ENCODE measurements around the gene CITED4. TPM values are rescaled to one million over a fixed set of nuclear protein-coding genes. Genes with fewer than 3 reads are reported as not detected.

CITED4 gene
- total and polyA plus RNA-seq, 10 of the 15 experiments (the other 5 are each of a cell fraction or from before 2014, with no cell fraction given) = 0.13 to 0.64 (median 0.26) TPM; not detected in 6

DNA sequence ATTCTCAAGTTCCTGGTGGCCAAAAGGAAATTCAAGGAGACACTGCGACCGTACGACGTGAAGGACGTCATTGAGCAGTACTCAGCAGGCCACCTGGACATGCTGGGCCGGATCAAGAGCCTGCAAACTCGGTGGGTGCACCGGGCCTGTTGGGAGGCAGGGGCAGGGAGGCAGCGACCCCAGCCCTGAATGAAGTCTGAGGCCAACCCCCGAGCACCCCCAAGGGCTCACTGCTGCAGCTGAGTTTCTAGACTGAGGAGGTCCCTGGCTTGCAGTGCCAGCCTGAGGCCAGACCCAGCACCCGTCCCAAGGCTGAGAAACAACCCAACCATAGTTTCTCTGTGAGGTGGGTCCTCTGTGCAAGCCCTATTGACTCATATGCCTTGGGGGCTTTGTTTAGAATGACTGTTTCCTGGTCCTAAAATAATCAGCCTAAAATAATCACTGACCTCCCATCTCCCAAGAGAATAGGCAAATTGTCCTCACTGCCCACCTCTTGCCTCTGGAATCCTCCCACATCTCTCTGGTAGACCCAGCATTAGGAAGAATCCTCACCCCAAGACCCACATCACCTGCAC lies 27.1 kb downstream of the CITED4 start (continued):
- TF ChIP-seq, protein P1, sequence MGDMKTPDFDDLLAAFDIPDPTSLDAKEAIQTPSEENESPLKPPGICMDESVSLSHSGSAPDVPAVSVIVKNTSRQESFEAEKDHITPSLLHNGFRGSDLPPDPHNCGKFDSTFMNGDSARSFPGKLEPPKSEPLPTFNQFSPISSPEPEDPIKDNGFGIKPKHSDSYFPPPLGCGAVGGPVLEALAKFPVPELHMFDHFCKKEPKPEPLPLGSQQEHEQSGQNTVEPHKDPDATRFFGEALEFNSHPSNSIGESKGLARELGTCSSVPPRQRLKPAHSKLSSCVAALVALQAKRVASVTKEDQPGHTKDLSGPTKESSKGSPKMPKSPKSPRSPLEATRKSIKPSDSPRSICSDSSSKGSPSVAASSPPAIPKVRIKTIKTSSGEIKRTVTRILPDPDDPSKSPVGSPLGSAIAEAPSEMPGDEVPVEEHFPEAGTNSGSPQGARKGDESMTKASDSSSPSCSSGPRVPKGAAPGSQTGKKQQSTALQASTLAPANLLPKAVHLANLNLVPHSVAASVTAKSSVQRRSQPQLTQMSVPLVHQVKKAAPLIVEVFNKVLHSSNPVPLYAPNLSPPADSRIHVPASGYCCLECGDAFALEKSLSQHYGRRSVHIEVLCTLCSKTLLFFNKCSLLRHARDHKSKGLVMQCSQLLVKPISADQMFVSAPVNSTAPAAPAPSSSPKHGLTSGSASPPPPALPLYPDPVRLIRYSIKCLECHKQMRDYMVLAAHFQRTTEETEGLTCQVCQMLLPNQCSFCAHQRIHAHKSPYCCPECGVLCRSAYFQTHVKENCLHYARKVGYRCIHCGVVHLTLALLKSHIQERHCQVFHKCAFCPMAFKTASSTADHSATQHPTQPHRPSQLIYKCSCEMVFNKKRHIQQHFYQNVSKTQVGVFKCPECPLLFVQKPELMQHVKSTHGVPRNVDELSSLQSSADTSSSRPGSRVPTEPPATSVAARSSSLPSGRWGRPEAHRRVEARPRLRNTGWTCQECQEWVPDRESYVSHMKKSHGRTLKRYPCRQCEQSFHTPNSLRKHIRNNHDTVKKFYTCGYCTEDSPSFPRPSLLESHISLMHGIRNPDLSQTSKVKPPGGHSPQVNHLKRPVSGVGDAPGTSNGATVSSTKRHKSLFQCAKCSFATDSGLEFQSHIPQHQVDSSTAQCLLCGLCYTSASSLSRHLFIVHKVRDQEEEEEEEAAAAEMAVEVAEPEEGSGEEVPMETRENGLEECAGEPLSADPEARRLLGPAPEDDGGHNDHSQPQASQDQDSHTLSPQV (IDR thresholded peaks at IDR 0.05) = no peak
- no peak for TF ChIP-seq SMAD1 (IDR thresholded peaks at IDR 0.05; ENCODE audit: low read depth, partially characterized antibody)
- TF ChIP-seq, protein P2, sequence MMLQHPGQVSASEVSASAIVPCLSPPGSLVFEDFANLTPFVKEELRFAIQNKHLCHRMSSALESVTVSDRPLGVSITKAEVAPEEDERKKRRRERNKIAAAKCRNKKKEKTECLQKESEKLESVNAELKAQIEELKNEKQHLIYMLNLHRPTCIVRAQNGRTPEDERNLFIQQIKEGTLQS (IDR thresholded peaks at IDR 0.05; ENCODE audit: borderline replicate concordance, extremely low read depth, low read depth, low read length) = no peak
- no peak for TF ChIP-seq SRF (IDR thresholded peaks at IDR 0.05; ENCODE audit: low read depth in 2 of 2, low read length in 2 of 2)
- no peak for TF ChIP-seq NR2C1 (IDR thresholded peaks at IDR 0.05)
- TF ChIP-seq, protein P3, sequence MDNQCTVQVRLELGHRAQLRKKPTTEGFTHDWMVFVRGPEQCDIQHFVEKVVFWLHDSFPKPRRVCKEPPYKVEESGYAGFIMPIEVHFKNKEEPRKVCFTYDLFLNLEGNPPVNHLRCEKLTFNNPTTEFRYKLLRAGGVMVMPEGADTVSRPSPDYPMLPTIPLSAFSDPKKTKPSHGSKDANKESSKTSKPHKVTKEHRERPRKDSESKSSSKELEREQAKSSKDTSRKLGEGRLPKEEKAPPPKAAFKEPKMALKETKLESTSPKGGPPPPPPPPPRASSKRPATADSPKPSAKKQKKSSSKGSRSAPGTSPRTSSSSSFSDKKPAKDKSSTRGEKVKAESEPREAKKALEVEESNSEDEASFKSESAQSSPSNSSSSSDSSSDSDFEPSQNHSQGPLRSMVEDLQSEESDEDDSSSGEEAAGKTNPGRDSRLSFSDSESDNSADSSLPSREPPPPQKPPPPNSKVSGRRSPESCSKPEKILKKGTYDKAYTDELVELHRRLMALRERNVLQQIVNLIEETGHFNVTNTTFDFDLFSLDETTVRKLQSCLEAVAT (IDR thresholded peaks at IDR 0.05) = no peak
- TF ChIP-seq SPI1 (IDR thresholded peaks at IDR 0.05; ENCODE audit: borderline replicate concordance, insufficient read depth, low read depth, low read length) = no peak
- TF ChIP-seq HCFC1 (IDR thresholded peaks at IDR 0.05; ENCODE audit: low read length) = no peak
- TF ChIP-seq, protein P4, sequence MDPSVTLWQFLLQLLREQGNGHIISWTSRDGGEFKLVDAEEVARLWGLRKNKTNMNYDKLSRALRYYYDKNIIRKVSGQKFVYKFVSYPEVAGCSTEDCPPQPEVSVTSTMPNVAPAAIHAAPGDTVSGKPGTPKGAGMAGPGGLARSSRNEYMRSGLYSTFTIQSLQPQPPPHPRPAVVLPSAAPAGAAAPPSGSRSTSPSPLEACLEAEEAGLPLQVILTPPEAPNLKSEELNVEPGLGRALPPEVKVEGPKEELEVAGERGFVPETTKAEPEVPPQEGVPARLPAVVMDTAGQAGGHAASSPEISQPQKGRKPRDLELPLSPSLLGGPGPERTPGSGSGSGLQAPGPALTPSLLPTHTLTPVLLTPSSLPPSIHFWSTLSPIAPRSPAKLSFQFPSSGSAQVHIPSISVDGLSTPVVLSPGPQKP (IDR thresholded peaks at IDR 0.05; ENCODE audit: low read depth, low read length) = no peak
- no peak for TF ChIP-seq NFXL1 (IDR thresholded peaks at IDR 0.05; ENCODE audit: borderline replicate concordance)
- TF ChIP-seq CBFB (IDR thresholded peaks at IDR 0.05; ENCODE audit: low read depth) = no peak
- TF ChIP-seq, protein P5, sequence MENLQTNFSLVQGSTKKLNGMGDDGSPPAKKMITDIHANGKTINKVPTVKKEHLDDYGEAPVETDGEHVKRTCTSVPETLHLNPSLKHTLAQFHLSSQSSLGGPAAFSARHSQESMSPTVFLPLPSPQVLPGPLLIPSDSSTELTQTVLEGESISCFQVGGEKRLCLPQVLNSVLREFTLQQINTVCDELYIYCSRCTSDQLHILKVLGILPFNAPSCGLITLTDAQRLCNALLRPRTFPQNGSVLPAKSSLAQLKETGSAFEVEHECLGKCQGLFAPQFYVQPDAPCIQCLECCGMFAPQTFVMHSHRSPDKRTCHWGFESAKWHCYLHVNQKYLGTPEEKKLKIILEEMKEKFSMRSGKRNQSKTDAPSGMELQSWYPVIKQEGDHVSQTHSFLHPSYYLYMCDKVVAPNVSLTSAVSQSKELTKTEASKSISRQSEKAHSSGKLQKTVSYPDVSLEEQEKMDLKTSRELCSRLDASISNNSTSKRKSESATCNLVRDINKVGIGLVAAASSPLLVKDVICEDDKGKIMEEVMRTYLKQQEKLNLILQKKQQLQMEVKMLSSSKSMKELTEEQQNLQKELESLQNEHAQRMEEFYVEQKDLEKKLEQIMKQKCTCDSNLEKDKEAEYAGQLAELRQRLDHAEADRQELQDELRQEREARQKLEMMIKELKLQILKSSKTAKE (IDR thresholded peaks at IDR 0.05; ENCODE audit: low read depth, poor library complexity, severe bottlenecking) = no peak
- TF ChIP-seq RAD21 (IDR thresholded peaks at IDR 0.05; ENCODE audit: insufficient read depth, low read depth, low read length) = no peak
- no peak for TF ChIP-seq EGR1 (IDR thresholded peaks at IDR 0.05; ENCODE audit: borderline replicate concordance in 1 of 2, low read depth in 2 of 2, low read length in 2 of 2)
- no peak for TF ChIP-seq CREM (IDR thresholded peaks at IDR 0.05; ENCODE audit: low read depth)

Measured in GM12878 (cell line).